PFSK-1 (cell line): Measurements from ENCODE around the gene AFDN.

ENCODE experiments used
- FOXP2 ChIP-seq: optimal IDR thresholded peaks from 2 replicates; pipeline ENCODE3; 2011; ENCODE audit warnings: borderline replicate concordance, control low read depth, inconsistent platforms; ENCODE audit not compliant: insufficient read depth; ENCODE audit errors: extremely low read length, extremely low read depth
- POLR2AphosphoS5 ChIP-seq: IDR thresholded peaks from 2 replicates; pipeline ENCODE4 v1.6.1; 2012; ENCODE audit warnings: low read depth, mild to moderate bottlenecking, control low read depth, low read length, moderate library complexity
- SIN3A ChIP-seq: IDR thresholded peaks from 2 replicates; pipeline ENCODE4 v1.6.1; 2012; ENCODE audit warnings: mild to moderate bottlenecking, low read length, moderate library complexity, borderline replicate concordance; ENCODE audit not compliant: insufficient read depth
- TAF1 ChIP-seq: IDR thresholded peaks from 2 replicates; pipeline ENCODE4 v1.6.1; 2012; ENCODE audit warnings: low read length, control low read depth, borderline replicate concordance; ENCODE audit not compliant: insufficient read depth
- TF ChIP-seq, protein P1 (sequence below), 2 experiments: IDR thresholded peaks; 2 replicates each; pipeline versions ENCODE4 v1.6.1 to v1.8.0; 2011 to 2012; ENCODE audit warnings: low read depth in 2 of 2, low read length in 2 of 2, control low read depth in 1 of 2, inconsistent platforms in 1 of 2, mild to moderate bottlenecking in 1 of 2, moderate library complexity in 1 of 2; ENCODE audit not compliant: insufficient read depth in 1 of 2

AFDN gene

DNA sequence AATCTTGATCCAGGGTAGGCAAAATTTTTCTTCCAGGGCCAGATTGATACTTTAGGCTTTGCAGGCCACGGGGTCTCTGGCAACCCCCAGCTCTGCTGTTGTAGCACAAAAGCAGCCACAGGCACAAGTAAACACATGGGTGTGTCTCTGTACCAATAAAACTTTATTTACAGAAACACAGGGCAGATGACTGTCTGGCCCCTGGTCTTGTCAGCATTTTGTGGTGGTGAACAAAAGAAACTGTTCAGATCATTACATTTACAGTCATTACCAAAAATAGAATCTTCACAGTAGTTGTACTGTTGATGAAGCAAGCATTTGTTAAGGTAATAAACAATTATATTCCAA is 125.8 kb downstream of the AFDN start:
- TF ChIP-seq FOXP2 (no peak), TAF1 (no peak), POLR2AphosphoS5 (no peak), SIN3A (no peak)
- TF ChIP-seq, protein P1, sequence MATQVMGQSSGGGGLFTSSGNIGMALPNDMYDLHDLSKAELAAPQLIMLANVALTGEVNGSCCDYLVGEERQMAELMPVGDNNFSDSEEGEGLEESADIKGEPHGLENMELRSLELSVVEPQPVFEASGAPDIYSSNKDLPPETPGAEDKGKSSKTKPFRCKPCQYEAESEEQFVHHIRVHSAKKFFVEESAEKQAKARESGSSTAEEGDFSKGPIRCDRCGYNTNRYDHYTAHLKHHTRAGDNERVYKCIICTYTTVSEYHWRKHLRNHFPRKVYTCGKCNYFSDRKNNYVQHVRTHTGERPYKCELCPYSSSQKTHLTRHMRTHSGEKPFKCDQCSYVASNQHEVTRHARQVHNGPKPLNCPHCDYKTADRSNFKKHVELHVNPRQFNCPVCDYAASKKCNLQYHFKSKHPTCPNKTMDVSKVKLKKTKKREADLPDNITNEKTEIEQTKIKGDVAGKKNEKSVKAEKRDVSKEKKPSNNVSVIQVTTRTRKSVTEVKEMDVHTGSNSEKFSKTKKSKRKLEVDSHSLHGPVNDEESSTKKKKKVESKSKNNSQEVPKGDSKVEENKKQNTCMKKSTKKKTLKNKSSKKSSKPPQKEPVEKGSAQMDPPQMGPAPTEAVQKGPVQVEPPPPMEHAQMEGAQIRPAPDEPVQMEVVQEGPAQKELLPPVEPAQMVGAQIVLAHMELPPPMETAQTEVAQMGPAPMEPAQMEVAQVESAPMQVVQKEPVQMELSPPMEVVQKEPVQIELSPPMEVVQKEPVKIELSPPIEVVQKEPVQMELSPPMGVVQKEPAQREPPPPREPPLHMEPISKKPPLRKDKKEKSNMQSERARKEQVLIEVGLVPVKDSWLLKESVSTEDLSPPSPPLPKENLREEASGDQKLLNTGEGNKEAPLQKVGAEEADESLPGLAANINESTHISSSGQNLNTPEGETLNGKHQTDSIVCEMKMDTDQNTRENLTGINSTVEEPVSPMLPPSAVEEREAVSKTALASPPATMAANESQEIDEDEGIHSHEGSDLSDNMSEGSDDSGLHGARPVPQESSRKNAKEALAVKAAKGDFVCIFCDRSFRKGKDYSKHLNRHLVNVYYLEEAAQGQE (IDR thresholded peaks at IDR 0.05; ENCODE audit: insufficient read depth in 1 of 2, low read depth in 2 of 2, low read length in 2 of 2) = no peak

DNA sequence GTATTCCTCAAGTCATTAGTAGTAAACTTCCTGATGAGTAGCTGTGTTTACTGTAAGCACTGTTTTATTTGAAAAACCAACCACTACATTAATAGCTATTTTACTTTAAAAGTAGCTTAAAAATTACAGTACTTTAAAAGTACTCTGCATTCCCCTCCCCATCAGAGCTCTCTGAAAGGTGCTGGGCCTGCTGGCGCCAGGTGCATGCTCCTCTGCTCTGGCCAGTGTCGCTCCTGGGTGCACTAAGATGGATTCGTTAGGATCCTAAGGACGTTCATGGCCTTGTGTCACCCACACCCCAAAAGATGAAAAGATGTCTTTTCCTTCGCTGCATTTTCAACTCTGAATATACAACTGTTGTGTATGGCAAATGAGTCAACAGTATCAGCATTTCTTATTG is 126.8 kb downstream of the AFDN start:
- TF ChIP-seq POLR2AphosphoS5 = no peak
- no peak for TF ChIP-seq FOXP2
- TF ChIP-seq, protein P1 (IDR thresholded peaks at IDR 0.05; ENCODE audit: insufficient read depth in 1 of 2, low read depth in 2 of 2, low read length in 2 of 2) = no peak
- TF ChIP-seq TAF1 = no peak
- no peak for TF ChIP-seq SIN3A

DNA sequence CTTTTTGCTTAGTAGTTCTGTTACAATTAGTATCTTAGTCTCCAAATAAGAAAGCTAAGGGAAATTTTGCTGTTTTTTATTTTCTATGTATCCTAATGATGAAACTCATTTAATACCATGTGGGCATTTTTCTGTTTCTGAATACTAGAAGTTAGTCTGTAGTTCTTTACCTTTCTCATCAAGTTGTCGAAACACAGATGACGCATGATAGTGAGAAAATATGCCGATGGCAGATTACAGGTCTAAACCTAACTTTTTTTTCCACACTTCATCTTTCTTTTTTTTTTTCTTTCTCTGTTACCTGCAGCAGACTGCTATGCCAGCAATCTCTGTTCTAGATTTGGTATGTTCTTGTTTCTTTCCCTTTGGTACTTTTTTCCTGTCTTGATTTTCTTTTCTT is 127.4 kb downstream of the AFDN start:
- TF ChIP-seq TAF1 (no peak), FOXP2 (no peak), POLR2AphosphoS5 (no peak), SIN3A (no peak)
- TF ChIP-seq, protein P1 (IDR thresholded peaks at IDR 0.05; ENCODE audit: insufficient read depth in 1 of 2, low read depth in 2 of 2, low read length in 2 of 2) = no peak

DNA sequence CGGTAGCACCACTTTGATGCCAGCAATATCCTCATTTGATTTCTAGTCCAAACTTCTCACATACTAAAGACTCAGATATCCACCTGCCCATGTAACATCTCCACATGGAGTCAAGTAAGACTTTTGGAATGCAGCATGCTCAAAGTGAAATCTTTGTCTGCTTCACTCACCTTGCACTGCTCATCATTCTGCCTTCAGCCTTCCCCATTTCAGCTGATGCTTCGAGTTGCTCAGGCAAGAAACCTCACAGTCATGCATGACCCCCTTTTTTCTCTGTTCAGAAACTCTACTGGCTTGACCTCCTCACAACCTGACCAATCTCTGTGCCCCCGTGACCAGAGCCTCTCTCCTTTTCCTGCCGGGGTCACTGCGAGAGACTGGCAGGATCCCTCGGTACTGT is 129.8 kb downstream of the AFDN start:
- no peak for TF ChIP-seq FOXP2
- TF ChIP-seq POLR2AphosphoS5 = no peak
- TF ChIP-seq TAF1 = no peak
- no peak for TF ChIP-seq SIN3A
- TF ChIP-seq, protein P1 (IDR thresholded peaks at IDR 0.05; ENCODE audit: insufficient read depth in 1 of 2, low read depth in 2 of 2, low read length in 2 of 2) = no peak

DNA sequence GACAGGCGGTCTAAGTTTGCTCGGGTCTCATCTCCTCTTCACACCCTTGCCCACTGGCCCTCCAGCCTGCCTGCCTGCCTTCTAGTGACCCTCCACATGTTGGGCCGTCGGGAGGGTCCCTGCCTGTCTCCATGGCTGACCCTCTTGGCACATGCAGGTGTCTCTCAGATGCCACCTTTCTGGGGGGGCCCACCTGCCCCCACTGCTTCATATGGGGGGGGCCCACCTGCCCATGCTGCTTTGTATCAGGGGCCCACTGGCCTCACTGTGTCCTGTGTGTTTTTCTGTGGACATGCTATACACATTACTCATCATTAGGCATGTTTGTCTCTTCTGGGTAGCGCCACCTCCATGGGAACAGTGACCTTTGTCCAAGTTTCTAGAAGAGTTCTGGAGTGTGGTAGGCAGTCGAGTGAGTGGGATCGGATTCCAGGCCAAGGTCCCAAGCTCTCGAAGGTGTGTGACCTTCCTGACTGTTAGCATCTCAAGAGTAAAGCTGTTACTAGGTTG is 130.3 kb downstream of the AFDN start:
- TF ChIP-seq POLR2AphosphoS5 (no peak), FOXP2 (no peak), TAF1 (no peak), SIN3A (no peak)
- TF ChIP-seq, protein P1 (IDR thresholded peaks at IDR 0.05; ENCODE audit: insufficient read depth in 1 of 2, low read depth in 2 of 2, low read length in 2 of 2) = no peak
